Measurements from ENCODE around the gene ANKRD65.
"Not testable (repeated sequence)": the region's sequence is repeated elsewhere in the genome, so short reads cannot be mapped to it uniquely, and the experiment has no call there.

ANKRD65 gene

DNA sequence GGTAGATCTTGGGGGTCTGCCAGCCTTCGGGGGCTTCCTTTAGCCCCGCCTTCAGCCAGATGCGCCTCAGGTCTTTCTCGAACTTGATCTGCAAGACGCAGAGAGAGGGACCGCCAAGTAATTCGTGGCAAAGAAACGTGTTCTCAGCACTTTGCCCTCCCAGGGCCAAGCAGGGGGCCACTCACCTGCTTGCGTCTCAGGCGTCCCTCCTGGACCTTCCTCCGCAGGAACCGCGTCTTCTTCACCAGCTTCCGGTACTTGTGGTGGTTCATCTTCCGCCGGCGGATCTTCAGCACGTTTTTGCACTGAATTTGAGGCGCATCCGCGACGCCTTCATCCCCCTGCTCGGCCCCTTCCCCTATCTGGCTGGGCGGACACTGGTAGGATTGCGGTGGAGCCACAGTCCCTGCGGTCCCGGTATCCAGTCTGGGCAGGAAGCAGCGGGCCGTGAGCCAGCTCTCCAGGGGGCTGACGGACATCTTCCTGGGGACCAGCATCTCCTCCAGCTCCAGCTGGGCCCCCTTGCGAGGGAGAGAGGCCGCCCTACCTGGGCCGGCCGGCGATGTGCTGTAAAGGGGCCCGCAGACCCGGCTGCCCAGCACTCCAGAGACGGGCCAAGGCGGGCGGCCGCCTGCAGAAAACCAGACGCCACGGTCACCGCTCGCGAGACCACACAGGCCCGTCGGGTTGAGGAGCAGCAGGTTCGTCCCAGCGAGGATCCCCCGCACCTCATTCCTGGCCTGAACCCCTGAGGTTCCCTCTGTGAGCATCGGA, 47.1 kb downstream of the ANKRD65 start:
- Histone ChIP-seq H3K36me3 (ENCODE audit: insufficient read depth, low read length) (no peaks in the 10 kb centered on the region), H3K9ac (ENCODE audit: low read depth, low read length) (peak overlapping the region; percentile 93), H3K4me1 (ENCODE audit: insufficient read depth, low read length) (no peaks in the 10 kb centered on the region), H3K9me3 (ENCODE audit: control insufficient read depth, insufficient read depth, low read length) (no peaks in the 10 kb centered on the region)

DNA sequence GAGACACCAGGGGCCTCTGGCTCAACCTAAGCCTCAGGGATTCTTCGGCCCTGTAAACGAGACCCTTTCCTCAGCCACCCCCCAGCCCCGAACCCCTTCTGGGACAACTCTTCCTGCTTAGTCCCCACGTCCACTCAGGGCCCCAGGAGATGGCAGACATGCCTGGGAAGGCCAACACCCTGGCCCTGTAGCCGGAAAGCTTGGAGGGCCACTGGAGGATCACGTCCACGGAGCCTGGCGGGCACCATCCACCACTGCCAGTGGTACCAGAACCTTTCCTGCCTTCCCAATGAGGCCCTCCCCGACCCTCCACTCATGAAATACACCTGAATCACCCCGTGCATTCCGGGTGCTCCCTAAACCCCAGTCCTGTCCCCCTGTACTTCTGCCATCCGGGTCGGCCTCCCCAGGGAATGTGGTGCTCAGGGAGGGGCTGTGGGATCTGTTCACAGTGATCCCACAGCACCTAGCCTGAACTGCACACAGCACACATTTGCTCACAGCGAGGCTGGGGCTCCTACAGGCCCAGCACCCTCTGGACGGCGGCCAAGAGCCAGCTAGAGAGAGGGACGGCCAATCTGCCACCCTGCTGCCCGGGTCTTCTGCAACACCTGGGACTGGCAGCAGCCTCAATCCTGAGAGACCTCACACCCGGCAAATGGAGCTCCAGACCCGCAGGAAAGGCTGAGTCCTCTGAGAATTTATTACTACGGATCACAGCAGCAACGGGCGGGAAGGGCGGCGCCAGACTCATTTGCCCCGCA, 47.8 kb downstream of the ANKRD65 start:
- Histone ChIP-seq H3K9me3 (ENCODE audit: control insufficient read depth, insufficient read depth, low read length) (no peaks in the 10 kb centered on the region), H3K9ac (ENCODE audit: low read depth, low read length) (no peak overlapping the region), H3K36me3 (ENCODE audit: insufficient read depth, low read length) (no peaks in the 10 kb centered on the region), H3K4me1 (ENCODE audit: insufficient read depth, low read length) (no peaks in the 10 kb centered on the region)

DNA sequence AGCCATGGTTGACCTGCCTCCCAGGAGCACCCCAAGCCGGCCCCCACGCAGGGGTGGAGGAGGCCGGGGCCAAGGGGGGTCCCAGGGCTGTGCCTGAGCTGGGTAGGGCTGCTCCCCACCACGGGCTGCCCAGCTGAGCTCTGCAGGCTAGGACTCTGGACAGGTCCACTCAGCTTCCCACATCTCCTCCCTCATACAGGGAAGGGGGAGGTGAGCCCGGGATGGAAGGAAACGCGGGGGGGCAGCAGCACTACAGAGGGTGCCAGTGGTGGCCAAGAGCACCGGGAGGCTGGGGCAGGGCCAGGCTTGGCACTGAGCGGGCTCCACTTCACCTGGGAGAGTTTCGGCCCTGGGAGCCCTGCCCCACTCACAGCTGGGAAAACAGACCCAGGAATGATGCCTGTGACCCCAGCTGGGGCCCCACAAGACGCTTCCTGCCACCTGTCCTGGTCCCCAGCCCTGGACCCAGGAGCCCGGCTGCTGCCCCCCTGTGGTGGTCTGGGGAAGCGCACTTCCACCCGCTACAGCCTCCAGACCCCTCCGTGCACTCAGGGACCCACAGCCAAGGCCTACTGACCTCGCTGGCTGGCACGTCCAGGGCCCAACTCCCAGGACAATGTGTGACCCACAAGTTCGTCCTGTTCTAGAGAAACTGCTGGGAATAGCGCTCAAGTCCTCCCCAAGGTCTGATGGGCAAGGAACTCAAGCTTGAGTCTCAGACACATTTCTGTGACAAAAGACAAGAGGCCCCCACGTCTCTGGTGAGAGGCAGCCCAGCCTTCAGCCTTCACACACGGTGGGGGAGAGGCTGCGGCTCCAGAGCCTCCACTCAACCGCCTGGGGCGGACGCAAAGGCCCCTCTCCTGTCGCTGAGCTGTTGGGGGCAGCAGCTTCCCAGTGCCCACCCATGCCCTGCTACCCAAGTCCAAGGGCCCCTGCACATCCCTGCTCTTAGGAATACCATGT, 49.0 kb downstream of the ANKRD65 start:
- H3K4me1 ChIP-seq (ENCODE audit: insufficient read depth, low read length): no peaks in the 10 kb centered on the region
- no peaks in the 10 kb centered on the region for H3K36me3 ChIP-seq (ENCODE audit: insufficient read depth, low read length)
- H3K9ac ChIP-seq (ENCODE audit: low read depth, low read length): no peak overlapping the region
- H3K9me3 ChIP-seq (ENCODE audit: control insufficient read depth, insufficient read depth, low read length): no peaks in the 10 kb centered on the region; the same call in 1 of the 2 replicates

DNA sequence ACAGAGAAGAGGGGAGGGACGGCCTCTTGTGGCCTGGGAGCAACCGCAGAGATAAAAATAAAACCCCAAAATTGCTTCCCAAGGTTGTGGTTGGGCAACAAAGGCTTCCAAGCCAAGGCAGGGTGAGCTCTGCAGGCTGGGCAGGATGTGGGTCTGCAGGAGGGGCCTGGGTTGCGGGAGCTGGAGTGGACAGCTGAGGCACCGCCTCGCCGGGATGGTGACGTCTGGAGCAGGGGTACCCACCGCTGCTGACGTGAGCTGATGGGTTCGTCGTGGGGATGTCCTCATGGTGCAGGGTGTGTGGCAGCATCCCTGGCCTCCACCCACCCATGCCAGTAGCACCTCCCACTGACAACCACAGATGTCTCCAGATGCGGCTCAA, 49.7 kb downstream of the ANKRD65 start:
- H3K36me3 ChIP-seq (ENCODE audit: insufficient read depth, low read length): no peaks in the 10 kb centered on the region
- no peak overlapping the region for H3K9ac ChIP-seq (ENCODE audit: low read depth, low read length)
- no peaks in the 10 kb centered on the region; the same call in none of the 2 replicates for H3K9me3 ChIP-seq (ENCODE audit: control insufficient read depth, insufficient read depth, low read length)
- no peaks in the 10 kb centered on the region for H3K4me1 ChIP-seq (ENCODE audit: insufficient read depth, low read length)

DNA sequence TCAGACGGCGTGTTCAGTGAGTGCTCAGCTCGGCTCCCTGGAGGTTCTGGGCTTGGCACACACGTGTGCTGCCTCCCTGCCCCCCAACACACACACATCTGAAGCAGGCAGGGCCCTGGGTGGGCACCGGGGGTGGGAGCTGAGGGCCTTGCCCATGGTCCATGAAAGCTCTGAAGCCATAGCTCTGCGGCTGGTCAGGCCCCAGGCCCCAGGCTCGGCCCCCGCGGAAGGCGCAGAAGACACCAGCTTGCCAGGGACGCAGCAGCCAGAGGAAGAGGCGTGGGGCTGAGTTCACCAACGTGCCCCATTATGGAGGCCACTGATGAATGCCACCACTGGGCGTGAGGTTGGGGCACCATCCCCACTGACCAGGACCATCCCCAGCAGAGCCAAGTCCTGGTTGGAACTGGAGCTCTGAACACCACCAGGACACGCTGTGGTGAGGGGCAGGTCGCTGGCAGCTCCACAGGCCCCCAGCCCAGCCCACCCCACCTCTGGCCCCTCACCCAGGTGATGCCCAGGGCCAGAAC, 50.2 kb downstream of the ANKRD65 start:
- H3K9me3 ChIP-seq (ENCODE audit: control insufficient read depth, insufficient read depth, low read length): no peaks in the 10 kb centered on the region; the same call in none of the 2 replicates

DNA sequence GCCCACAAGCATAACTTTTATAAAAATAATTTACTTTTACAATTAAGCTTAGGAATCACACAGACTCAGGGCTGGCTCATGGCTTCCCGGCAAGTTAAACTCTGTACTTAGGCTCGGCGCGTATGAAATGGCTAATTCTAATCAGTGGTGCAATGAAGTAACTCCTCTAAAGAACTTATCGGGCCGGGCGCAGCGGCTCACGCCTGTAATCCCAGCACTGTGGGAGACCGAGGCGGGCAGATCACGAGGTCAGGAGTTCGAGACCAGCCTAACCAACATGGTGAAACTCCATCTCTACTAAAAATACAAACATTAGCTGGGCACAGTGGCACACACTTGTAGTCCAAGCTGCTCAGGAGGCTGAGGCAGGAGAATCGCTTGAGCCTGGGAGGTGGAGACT, 51.0 kb downstream of the ANKRD65 start:
- not testable (repeated sequence) for H3K9me3 ChIP-seq (ENCODE audit: control insufficient read depth, insufficient read depth, low read length); H3K4me1 ChIP-seq (ENCODE audit: insufficient read depth, low read length); H3K9ac ChIP-seq (ENCODE audit: low read depth, low read length)

More for the DNA sequence above, 50.2 kb downstream of the ANKRD65 start:
- Histone ChIP-seq H3K36me3 (ENCODE audit: insufficient read depth, low read length) (no peaks in the 10 kb centered on the region), H3K4me1 (ENCODE audit: insufficient read depth, low read length) (no peaks in the 10 kb centered on the region), H3K9ac (ENCODE audit: low read depth, low read length) (no peak overlapping the region)

More for the DNA sequence above, 51.0 kb downstream of the ANKRD65 start:
- not testable (repeated sequence) for H3K36me3 ChIP-seq (ENCODE audit: insufficient read depth, low read length)
